Glutamatergic neuron (in vitro differentiated cells): ENCODE data around the gene ASIC2. TPM values are rescaled to one million over a fixed set of nuclear protein-coding genes. Genes with fewer than 3 reads are reported as not detected.

ENCODE experiments used
- DNase-seq: peaks from one replicate; pipeline ENCODE4 v3.0.0; 2022
- H3K27ac Mint-ChIP-seq: one replicate; pipeline ENCODE4 v1.8.0; 2020; ENCODE audit warnings: mild to moderate bottlenecking, mixed read lengths, inconsistent platforms; ENCODE audit not compliant: unreplicated experiment
- H3K27me3 Mint-ChIP-seq: one replicate; pipeline ENCODE4 v1.8.0; 2020; ENCODE audit warnings: mild to moderate bottlenecking, moderate library complexity, mixed read lengths, inconsistent platforms; ENCODE audit not compliant: unreplicated experiment
- H3K36me3 Mint-ChIP-seq: one replicate; pipeline ENCODE4 v1.8.0; 2020; ENCODE audit warnings: mild to moderate bottlenecking, mixed read lengths, inconsistent platforms; ENCODE audit not compliant: unreplicated experiment
- H3K4me1 Mint-ChIP-seq: one replicate; pipeline ENCODE4 v1.8.0; 2020; ENCODE audit warnings: mild to moderate bottlenecking, low read depth, mixed read lengths, inconsistent platforms; ENCODE audit not compliant: unreplicated experiment
- H3K4me3 Mint-ChIP-seq: one replicate; pipeline ENCODE4 v1.8.0; 2020; ENCODE audit warnings: mild to moderate bottlenecking, mixed read lengths, inconsistent platforms; ENCODE audit not compliant: unreplicated experiment
- H3K9me3 Mint-ChIP-seq: one replicate; pipeline ENCODE4 v1.8.0; 2020; ENCODE audit warnings: mild to moderate bottlenecking, moderate library complexity, mixed read lengths, inconsistent platforms; ENCODE audit not compliant: unreplicated experiment
- total RNA-seq: library from RNA; stranded (reverse); fragmentation: NEBNext Ultra II Directional; extraction: Animal tissue kit (Norgen Biotek cat#: 25700); gene quantifications from one replicate; pipeline ENCODE4 v1.2.1, GENCODE V29; 2021; ENCODE audit not compliant: unreplicated experiment
- TF ChIP-seq, protein P1 (sequence below): fragments of 200-600 bp; sonication (generic); IDR thresholded peaks from one replicate; pipeline ENCODE4 v1.5.0; 2021; ENCODE audit not compliant: partially characterized antibody, unreplicated experiment

Gene ASIC2
- total RNA-seq, 1 donor from 2014 or later: 0.74 TPM

DNA sequence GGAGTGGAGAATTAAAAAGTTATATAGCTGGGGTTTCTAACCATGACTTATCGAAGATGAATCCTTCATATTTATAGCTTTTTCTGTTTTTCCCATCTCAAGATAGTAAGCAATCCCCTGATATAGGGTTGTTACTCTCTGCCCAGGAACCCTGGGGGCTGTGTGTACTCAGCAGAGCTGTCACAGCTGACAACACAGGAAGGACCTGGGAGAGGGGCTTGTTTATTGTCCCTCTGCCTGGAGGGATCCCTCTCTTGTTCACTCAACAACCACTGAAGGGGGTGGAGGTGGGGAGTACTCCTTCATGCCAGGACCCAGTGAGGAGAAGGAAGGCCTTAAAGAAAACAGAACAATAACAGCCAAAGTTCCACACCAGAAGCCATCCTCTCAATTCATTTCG is 19.8 kb downstream of the ASIC2 start:
- Mint-ChIP-seq H3K27me3 (no peaks in the 10 kb centered on the region), H3K27ac (no peak overlapping the region), H3K9me3 (peaks cover 2% of the 10 kb centered on the region), H3K4me1 (no peaks in the 10 kb centered on the region), H3K36me3 (no peaks in the 10 kb centered on the region), H3K4me3 (no peak overlapping the region)
- TF ChIP-seq, protein P1, sequence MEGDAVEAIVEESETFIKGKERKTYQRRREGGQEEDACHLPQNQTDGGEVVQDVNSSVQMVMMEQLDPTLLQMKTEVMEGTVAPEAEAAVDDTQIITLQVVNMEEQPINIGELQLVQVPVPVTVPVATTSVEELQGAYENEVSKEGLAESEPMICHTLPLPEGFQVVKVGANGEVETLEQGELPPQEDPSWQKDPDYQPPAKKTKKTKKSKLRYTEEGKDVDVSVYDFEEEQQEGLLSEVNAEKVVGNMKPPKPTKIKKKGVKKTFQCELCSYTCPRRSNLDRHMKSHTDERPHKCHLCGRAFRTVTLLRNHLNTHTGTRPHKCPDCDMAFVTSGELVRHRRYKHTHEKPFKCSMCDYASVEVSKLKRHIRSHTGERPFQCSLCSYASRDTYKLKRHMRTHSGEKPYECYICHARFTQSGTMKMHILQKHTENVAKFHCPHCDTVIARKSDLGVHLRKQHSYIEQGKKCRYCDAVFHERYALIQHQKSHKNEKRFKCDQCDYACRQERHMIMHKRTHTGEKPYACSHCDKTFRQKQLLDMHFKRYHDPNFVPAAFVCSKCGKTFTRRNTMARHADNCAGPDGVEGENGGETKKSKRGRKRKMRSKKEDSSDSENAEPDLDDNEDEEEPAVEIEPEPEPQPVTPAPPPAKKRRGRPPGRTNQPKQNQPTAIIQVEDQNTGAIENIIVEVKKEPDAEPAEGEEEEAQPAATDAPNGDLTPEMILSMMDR: no peak
- no peak for DNase-seq

- no peaks in the 10 kb centered on the region for H3K27me3 Mint-ChIP-seq
- DNase-seq: no peak
- H3K36me3 Mint-ChIP-seq: no peaks in the 10 kb centered on the region
- no peak overlapping the region for H3K4me3 Mint-ChIP-seq
- TF ChIP-seq, protein P1: no peak
- H3K4me1 Mint-ChIP-seq: no peaks in the 10 kb centered on the region
- no peak overlapping the region for H3K27ac Mint-ChIP-seq
- peaks cover 2% of the 10 kb centered on the region for H3K9me3 Mint-ChIP-seq
Measured at GRCh38 chr17:33272438-33272837, 20.7 kb downstream of the ASIC2 start.

DNA sequence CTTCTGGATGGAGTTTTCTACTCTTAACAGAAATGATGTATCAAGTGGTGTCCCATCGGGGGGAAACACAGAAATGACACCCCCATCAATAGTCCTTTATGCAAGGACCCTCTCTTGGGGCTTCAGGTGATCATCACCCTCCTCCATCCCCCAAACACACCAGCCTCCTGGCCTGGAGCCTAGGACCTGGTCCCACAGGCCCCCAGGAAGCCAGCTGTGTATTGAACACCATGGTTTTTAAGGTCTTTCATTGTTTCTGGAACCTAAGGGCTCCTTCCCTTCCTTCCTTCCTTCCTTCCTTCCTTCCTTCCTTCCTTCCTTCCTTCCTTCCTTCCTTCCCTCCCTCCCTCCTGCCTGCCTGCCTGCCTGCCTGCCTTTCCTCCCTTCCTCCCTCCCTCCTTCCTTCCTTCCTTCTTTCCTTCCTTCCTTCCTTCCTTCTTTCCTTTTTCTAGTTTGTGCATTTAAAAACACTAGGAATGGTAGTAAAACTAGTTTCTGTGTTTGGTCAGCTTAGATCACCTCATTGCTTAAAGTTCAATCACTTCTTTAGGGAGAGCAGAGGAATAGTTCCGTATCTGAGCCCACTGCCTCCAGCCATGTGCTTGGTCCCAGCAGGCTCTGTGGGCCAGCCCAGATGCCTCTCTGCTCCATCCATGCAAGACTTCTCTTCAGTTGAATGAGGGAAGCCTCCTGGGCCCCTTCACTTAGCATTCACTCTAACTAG is 23.6 kb downstream of the ASIC2 start:
- TF ChIP-seq, protein P1: no peak
- no peaks in the 10 kb centered on the region for H3K4me1 Mint-ChIP-seq
- no peaks in the 10 kb centered on the region for H3K27me3 Mint-ChIP-seq
- H3K4me3 Mint-ChIP-seq: no peak overlapping the region
- H3K27ac Mint-ChIP-seq: no peak overlapping the region
- peaks cover 2% of the 10 kb centered on the region for H3K9me3 Mint-ChIP-seq
- no peaks in the 10 kb centered on the region for H3K36me3 Mint-ChIP-seq
- DNase-seq: no peak

DNA sequence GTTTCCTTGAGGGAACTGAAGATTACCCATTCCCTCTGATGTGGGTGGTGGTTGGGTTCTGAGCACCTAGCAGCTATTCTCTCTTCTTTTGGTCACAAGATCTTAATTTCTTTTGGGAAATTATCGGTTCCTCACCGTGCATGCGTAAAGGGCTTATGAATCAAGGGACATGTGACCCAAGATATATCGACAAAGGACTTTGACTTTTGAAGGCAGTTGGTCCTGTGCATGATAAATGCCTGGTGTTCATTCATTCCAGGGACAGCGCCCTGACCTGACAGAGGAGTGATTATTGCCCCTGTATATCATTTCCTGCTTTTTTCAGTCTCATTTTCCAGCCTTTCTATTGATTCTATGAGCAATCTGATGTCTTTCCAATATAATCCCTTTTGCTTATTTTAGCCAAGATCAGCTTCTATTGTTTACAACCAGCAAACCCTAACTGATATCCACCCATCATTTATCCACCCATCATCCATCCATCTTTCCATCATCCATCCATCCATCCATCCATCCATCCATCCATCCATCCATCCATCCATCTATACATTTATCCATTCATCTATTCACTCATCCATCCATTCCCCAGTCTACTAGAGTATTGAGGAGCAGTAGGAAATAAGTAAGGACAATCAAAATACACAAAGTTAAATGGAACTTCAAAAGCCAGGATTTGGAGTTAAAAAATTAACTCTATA is 25.1 kb downstream of the ASIC2 start:
- H3K9me3 Mint-ChIP-seq: peaks cover 2% of the 10 kb centered on the region
- DNase-seq: no peak
- H3K4me3 Mint-ChIP-seq: no peak overlapping the region
- H3K4me1 Mint-ChIP-seq: peaks cover 4% of the 10 kb centered on the region
- H3K27ac Mint-ChIP-seq: no peak overlapping the region
- H3K27me3 Mint-ChIP-seq: no peaks in the 10 kb centered on the region
- TF ChIP-seq, protein P1: no peak
- H3K36me3 Mint-ChIP-seq: no peaks in the 10 kb centered on the region

DNA sequence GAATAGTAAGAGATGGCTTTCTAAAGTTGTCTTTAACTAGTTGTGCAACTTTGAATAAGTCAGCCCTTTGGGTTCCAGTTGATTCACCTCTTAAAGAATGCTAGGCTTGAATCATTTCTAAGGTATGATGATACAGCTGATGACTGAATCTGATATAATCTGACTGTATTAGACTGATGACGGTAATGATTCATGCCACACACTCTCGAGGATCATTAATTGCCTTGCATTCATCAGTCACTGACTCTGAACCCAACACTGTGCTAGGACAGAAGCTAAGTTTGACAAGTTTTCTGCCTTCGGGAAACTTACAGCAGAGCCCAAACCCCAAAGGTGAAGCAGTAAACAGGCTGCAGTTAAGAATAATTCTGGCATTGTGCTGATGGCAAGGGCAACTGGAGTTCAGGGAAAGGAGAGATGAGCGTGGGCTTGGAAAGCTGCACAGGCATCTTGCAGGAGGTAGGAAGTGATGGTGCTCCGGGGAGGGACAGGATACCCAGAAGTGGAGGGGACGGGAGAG is 25.8 kb downstream of the ASIC2 start:
- no peak overlapping the region for H3K4me3 Mint-ChIP-seq
- peaks cover 10% of the 10 kb centered on the region for H3K4me1 Mint-ChIP-seq
- TF ChIP-seq, protein P1: no peak
- no peaks in the 10 kb centered on the region for H3K36me3 Mint-ChIP-seq
- H3K27me3 Mint-ChIP-seq: no peaks in the 10 kb centered on the region
- no peak overlapping the region for H3K27ac Mint-ChIP-seq
- peaks cover 2% of the 10 kb centered on the region for H3K9me3 Mint-ChIP-seq
- DNase-seq: no peak
